Keratinocyte (primary cell): Measurements from ENCODE around the gene MSMP.

ENCODE experiments used
- EZH2 ChIP-seq: IDR thresholded peaks from one replicate; pipeline ENCODE4 v1.6.1; 2012; ENCODE audit warnings: inconsistent platforms, mild to moderate bottlenecking, low read length, moderate library complexity
- TF ChIP-seq, protein P1 (sequence below), 3 experiments: IDR thresholded peaks in 1 of 3; conservative IDR thresholded peaks in 1 of 3; optimal IDR thresholded peaks in 1 of 3; 2 replicates in 2 of 3; 3 replicates in 1 of 3; pipeline versions ENCODE3 to v1.5.1; 2011; ENCODE audit warnings: low read length in 3 of 3, mild to moderate bottlenecking in 3 of 3, moderate library complexity in 2 of 3, control low read depth in 1 of 3, inconsistent platforms in 1 of 3; ENCODE audit not compliant: insufficient read depth in 2 of 3; ENCODE audit errors: extremely low read depth in 1 of 3

DNA sequence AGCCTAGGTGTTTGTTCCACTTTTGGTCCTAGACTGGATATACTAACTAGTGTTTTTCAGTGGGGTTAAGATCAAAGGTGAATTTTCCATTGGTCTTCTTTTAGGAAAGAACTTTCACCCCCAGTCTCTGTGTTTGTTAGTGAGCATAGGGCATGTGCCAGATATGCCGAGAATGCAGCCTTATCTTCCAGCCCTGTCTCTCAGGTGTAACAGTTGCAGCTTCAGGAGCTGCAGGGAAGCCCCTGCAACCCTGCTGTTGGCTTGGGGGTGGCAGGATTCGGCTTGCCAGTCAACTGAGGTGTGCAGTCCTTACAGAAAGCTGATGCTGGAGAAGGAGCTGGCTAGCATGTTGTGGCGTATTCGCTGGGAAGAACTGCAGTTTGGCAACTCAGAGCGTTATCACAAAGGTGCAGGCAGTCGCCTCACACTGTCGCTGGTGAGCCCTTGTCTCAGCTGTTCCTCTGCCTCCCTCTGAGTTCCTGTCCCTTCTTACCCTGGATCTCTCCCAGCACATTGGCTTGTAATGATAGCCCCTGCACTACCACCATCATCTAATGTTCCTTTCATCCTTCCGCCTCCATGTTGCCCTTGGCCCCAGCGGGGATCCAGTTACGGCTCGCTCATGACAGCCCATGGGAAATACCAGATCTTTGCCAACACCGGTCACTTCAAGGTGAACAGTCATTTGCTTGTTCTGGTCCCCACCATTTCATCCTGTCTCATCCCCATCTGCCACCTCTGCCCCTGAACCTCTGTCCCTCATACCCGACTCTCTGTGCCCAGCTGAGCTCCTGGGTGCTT is 47.5 kb upstream of the MSMP start:
- TF ChIP-seq, protein P1, sequence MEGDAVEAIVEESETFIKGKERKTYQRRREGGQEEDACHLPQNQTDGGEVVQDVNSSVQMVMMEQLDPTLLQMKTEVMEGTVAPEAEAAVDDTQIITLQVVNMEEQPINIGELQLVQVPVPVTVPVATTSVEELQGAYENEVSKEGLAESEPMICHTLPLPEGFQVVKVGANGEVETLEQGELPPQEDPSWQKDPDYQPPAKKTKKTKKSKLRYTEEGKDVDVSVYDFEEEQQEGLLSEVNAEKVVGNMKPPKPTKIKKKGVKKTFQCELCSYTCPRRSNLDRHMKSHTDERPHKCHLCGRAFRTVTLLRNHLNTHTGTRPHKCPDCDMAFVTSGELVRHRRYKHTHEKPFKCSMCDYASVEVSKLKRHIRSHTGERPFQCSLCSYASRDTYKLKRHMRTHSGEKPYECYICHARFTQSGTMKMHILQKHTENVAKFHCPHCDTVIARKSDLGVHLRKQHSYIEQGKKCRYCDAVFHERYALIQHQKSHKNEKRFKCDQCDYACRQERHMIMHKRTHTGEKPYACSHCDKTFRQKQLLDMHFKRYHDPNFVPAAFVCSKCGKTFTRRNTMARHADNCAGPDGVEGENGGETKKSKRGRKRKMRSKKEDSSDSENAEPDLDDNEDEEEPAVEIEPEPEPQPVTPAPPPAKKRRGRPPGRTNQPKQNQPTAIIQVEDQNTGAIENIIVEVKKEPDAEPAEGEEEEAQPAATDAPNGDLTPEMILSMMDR (optimal IDR thresholded peaks at IDR 0.05 in 1 of 3, IDR thresholded peaks at IDR 0.05 in 1 of 3, conservative IDR thresholded peaks at IDR 0.05 in 1 of 3; ENCODE audit: extremely low read depth in 1 of 3, insufficient read depth in 2 of 3, low read length in 3 of 3) = no peak
- no peak for TF ChIP-seq EZH2
